ENCODE data around the gene PRDM10. TPM values are rescaled to one million over a fixed set of nuclear protein-coding genes. Genes with fewer than 3 reads are reported as not detected.

PRDM10 gene
- total RNA-seq, 6 donors from 2014 or later = 6.8 to 13.9 (median 12.7) TPM

- 0 to 2% methylated on average over 21 to 23 of the region's 90 CpGs for WGBS, 2 donors
- no peaks in the 10 kb centered on the region for H3K27me3 ChIP-seq
- no peaks in the 10 kb centered on the region for H3K36me3 ChIP-seq
- ATAC-seq (ENCODE audit: low FRiP score in 2 of 2) = peak in 1 of 2 donors; percentile 61
- H3K4me1 ChIP-seq = peaks cover 17 to 27% (median 20%) of the 10 kb centered on the region in 4 donors
- DNase-seq = peak in 1 of 2 donors; percentile 45
- H3K4me3 ChIP-seq = peak overlapping the region; percentile 78 to 91 (median 87)
- no peaks in the 10 kb centered on the region for H3K9me3 ChIP-seq
- peak overlapping the region; percentile 96 to 100 (median 98) for H3K27ac ChIP-seq
- TF ChIP-seq CTCF (IDR thresholded peaks at IDR 0.05) (no peak), EP300 (IDR thresholded peaks at IDR 0.05) (no peak)
Measured at GRCh38 chr11:130001461-130002351, 929 bp downstream of the PRDM10 start.

GRCh38 chr11:130000552-130001176 lies 2.0 kb downstream of the PRDM10 start:
- H3K4me1 ChIP-seq = peaks cover 17 to 27% (median 20%) of the 10 kb centered on the region in 4 donors
- 80 to 86% methylated on average over 18 of the region's 18 CpGs for WGBS, 2 donors
- H3K4me3 ChIP-seq = peak overlapping the region in 1 of 4 donors; percentile 90

GRCh38 chr11:129999407-129999806 lies 3.2 kb downstream of the PRDM10 start:
- Histone ChIP-seq H3K36me3 (no peaks in the 10 kb centered on the region), H3K27me3 (no peaks in the 10 kb centered on the region), H3K27ac (no peak overlapping the region), H3K4me1 (peaks cover 17 to 25% (median 20%) of the 10 kb centered on the region in 4 donors), H3K9me3 (no peaks in the 10 kb centered on the region), H3K4me3 (no peak overlapping the region)
- 90 to 93% methylated on average over 4 of the region's 4 CpGs for WGBS, 2 donors
- ATAC-seq (ENCODE audit: low FRiP score in 2 of 2) (no peak), DNase-seq (no peak)
- no peak for TF ChIP-seq CTCF (IDR thresholded peaks at IDR 0.05)
- no peak for TF ChIP-seq POLR2AphosphoS5 (IDR thresholded peaks at IDR 0.05)
- TF ChIP-seq POLR2A (IDR thresholded peaks at IDR 0.05) = no peak
- TF ChIP-seq EP300 (IDR thresholded peaks at IDR 0.05) = no peak

More at GRCh38 chr11:130000552-130001176, 2.0 kb downstream of the PRDM10 start:
- Histone ChIP-seq H3K27ac (peak overlapping the region in 2 of 4 donors; percentile 96 to 99), H3K9me3 (no peaks in the 10 kb centered on the region), H3K36me3 (no peaks in the 10 kb centered on the region), H3K27me3 (no peaks in the 10 kb centered on the region)
- TF ChIP-seq CTCF (IDR thresholded peaks at IDR 0.05) (no peak), POLR2AphosphoS5 (IDR thresholded peaks at IDR 0.05) (no peak), EP300 (IDR thresholded peaks at IDR 0.05) (no peak), POLR2A (IDR thresholded peaks at IDR 0.05) (no peak)
- ATAC-seq (ENCODE audit: low FRiP score in 2 of 2) (no peak), DNase-seq (no peak)

GRCh38 chr11:129998905-129999304 lies 3.7 kb downstream of the PRDM10 start:
- TF ChIP-seq EP300 (IDR thresholded peaks at IDR 0.05) (no peak), POLR2A (IDR thresholded peaks at IDR 0.05) (no peak)
- peaks cover 13 to 20% (median 15%) of the 10 kb centered on the region in 4 donors for H3K4me1 ChIP-seq

GRCh38 chr11:129998107-129998506 lies 4.5 kb downstream of the PRDM10 start:
- Histone ChIP-seq H3K4me3 (no peak overlapping the region), H3K4me1 (peaks cover 11 to 16% (median 13%) of the 10 kb centered on the region in 4 donors), H3K9me3 (no peaks in the 10 kb centered on the region), H3K27me3 (no peaks in the 10 kb centered on the region), H3K36me3 (no peaks in the 10 kb centered on the region), H3K27ac (no peak overlapping the region)
- no peak for DNase-seq
- no peak for ATAC-seq (ENCODE audit: low FRiP score in 2 of 2)
- TF ChIP-seq EP300 (IDR thresholded peaks at IDR 0.05) (no peak), CTCF (IDR thresholded peaks at IDR 0.05) (no peak), POLR2A (IDR thresholded peaks at IDR 0.05) (no peak), POLR2AphosphoS5 (IDR thresholded peaks at IDR 0.05) (no peak)
- WGBS, 2 donors = 52 to 55% methylated on average over 1 of the region's 1 CpG

More at GRCh38 chr11:129998905-129999304, 3.7 kb downstream of the PRDM10 start:
- 87 to 99% methylated on average over 7 of the region's 7 CpGs for WGBS, 2 donors
- H3K27me3 ChIP-seq = no peaks in the 10 kb centered on the region
- H3K9me3 ChIP-seq = no peaks in the 10 kb centered on the region
- ATAC-seq (ENCODE audit: low FRiP score in 2 of 2) (no peak), DNase-seq (no peak)
- H3K36me3 ChIP-seq = no peaks in the 10 kb centered on the region
- no peak overlapping the region for H3K4me3 ChIP-seq
- no peak overlapping the region for H3K27ac ChIP-seq
